HK-2 (cell line): Measurements from ENCODE around the gene KRTAP4-9.
A peak's percentile ranks its signal among the peaks of the same experiment; 100 is the strongest.
"Not testable (repeated sequence)": the region's sequence is repeated elsewhere in the genome, so short reads cannot be mapped to it uniquely, and the experiment has no call there.

Experiments used
- DNase-seq: peaks from one replicate; pipeline ENCODE4 v3.0.0-alpha.2; 2018; ENCODE audit not compliant: unreplicated experiment

Gene KRTAP4-9

DNA sequence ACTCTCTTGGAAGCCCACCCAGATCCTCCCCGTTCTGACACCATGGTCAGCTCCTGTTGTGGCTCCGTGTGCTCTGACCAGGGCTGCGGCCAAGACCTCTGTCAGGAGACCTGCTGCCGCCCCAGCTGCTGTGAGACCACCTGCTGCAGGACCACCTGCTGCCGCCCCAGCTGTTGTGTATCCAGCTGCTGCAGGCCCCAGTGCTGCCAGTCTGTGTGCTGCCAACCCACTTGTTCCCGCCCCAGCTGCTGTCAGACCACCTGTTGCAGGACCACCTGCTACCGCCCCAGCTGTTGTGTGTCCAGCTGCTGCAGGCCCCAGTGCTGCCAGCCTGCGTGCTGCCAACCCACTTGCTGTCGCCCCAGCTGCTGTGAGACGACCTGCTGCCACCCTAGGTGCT lies at the start of gene KRTAP4-9:
KRTAP4-9 (plus strand) TSS at position 43 of the 400 bp plus-strand sequence; CDS start at position 43, 0 bp downstream.
- not testable (repeated sequence) for DNase-seq

DNA sequence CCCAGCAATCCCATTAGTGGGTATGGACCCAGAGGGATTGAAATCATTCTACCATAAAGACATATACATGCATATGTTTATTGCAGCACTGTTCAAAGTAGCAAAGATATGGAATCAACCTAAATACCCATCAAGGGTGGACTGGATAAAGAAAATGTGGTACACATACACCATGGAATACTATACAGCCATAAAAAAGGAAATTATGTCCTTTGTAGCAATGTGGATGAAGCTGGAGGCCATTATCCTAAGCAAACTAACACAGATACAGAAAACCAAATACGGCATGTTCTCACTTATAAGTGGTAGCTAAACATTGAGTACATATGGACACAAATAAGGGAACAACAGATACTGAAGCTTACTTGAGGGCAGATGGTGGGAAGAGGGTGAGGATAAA lies 47.6 kb upstream of the KRTAP4-9 start:
- DNase-seq: no peak

DNA sequence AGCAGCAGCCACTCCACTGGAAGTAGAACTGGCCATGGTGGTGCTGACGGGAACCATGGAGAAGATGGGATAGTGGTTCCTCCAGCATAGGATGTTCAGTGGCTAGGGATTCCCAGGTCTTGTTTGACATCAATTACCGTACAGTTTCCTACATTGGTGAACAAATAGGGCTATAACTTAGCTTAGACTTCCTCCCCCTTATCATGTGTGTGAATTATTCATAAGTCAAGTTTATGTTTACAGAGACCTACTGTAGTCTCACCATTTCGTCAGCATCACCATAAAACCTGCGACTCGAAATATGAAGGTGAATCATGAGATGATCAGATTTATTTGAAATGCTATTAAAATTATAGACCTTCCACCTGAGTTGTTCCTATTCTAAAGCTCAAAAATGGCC lies 46.4 kb upstream of the KRTAP4-9 start:
- DNase-seq: no peak

DNA sequence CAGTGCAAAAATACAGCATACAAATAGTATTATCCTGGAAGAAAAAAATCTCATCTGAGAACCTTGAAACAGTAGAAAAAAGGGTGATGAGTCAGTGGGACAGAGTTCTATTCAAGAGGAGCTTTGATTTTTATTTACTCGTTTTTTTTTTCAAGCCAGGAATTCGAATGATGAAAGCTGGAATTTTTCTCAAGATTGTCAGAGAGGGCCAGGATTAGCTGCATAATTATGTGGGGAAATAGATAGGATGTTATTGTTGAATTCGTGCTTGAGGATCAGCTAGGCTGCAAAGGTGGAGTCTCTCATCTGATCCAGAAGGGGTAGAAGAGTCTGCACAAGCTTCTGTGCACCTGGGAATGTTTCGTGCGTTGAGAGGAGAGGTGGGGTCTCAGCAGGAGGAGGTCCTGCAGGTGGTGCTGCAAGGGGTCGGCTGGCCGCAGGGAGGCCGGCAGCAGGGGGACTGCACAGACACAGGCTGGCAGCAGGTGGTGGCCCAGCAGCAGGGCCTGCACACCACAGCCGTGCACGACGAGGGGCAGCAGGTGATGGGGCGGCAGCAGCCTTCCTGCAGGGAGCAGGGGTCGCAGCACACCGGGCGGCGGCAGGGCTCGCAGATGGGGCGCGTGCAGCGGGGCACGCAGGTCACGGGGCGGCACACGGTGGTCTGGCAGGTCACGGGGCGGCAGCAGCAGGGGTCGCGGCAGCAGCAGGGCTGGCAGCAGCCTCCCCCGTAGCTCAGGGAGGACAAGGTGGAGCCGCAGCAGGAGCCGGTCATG lies 45.7 kb upstream of the KRTAP4-9 start:
- not testable (repeated sequence) for DNase-seq

DNA sequence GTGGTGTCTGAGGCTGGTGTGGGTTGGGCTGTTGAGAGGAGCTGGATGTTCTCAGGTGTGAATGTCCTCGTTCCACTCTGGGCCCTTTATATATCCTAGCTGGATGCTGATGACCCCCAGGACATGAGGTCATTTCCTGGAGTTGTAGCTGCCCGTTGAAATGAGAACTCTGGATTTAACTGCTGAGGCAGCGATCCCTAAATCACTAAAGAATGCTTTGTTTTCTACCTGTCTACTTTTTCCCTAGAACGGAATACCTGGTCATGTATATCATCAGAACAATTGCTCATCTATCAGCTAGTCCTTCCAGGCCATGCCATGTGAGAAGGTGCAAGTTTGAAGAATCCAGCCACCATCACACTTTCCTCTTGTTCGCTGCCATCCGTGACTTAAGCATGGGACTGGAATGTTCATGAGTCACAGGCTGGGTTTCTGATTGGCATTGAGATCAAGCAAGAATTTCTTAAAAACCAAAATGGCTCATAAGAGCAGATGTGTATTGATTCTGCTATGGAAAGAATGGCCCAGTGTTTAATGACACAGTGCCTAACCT lies 45.1 kb upstream of the KRTAP4-9 start, which contains the start of gene KRTAP2-3:
KRTAP2-3 (minus strand) TSS at position 63 of the 553 bp plus-strand sequence. CDS start 64 bp downstream, outside the sequence.
- DNase-seq: peak; percentile 81

DNA sequence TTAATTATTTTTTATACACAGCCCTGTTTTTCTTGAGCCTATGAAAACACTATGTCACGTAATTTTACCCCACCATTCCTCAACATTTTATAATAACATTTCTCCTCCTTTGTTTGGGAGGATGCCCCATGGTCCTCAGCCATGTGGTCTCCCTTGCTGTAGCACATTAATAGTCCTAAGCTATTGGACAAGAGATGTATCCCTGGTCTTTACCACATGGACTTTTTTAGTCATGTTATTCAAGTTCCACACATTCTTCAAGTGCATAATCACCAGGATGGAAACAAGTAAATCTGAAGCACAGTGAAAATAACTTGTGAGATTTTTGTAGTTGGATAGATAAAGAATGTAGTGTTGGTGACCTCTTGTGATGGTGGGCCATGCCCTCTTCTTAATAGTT lies 43.2 kb upstream of the KRTAP4-9 start:
- no peak for DNase-seq

DNA sequence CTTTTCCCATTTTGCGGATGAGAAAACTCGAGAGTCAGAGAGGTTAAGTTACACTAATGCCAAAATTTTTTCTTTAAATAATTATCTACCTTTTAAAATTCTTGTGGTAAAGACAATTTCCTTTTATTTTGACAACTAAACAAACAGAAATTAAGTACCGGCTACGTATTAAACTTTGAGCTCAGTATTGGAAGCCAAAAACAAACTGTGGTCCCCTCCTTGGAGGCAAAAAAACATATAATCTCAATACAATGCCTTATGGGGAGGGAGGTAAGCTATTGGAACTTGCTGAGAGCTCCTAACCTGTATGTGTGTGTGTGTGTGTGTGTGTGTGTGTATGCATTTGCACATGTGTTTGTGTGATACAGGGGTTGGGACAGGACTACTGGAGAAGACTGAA lies 41.7 kb upstream of the KRTAP4-9 start:
- DNase-seq: no peak

DNA sequence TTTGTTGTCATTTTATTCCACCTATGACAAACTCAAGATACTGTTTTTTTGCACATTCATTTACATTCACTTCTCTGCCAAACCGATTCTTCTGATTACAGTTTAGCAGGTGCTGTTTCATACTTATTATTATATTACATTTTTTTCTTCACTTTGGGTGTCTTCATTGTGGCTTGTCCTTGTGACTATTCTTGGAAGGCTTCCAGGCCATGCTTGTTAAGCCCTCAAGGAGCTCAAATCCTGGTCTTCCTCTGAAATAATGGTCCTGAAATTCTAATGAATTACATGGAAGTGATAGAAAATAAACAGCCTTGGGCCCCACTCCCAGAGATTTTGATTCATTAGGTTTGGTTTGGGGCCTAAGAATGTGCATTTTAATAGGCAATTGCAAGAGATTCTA lies 40.9 kb upstream of the KRTAP4-9 start:
- no peak for DNase-seq

DNA sequence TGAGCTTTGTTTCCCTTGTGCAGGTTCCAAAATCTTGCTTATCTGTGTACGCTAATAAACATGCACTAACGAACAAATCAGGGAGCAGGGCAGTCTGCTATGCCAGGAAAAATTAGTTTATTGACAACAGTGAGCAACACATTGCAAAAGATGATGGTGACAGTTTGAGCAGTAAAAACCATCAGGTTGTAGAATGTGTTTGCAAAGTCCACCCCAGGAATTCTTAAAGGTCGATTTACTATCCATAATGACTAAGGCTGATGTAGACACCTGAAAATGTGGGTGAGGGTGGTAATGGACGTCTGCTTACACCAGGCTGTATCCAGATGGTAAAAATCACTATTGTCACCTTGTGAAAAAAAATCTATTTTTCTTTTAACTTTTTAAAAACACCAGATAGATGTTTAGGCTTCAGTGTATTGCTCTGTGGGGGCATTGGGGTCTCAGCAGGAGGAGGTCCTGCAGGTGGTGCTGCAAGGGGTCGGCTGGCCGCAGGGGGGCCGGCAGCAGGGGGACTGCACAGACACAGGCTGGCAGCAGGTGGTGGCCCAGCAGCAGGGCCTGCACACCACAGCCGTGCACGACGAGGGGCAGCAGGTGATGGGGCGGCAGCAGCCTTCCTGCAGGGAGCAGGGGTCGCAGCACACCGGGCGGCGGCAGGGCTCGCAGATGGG lies 40.0 kb upstream of the KRTAP4-9 start:
- DNase-seq: not testable (repeated sequence)

DNA sequence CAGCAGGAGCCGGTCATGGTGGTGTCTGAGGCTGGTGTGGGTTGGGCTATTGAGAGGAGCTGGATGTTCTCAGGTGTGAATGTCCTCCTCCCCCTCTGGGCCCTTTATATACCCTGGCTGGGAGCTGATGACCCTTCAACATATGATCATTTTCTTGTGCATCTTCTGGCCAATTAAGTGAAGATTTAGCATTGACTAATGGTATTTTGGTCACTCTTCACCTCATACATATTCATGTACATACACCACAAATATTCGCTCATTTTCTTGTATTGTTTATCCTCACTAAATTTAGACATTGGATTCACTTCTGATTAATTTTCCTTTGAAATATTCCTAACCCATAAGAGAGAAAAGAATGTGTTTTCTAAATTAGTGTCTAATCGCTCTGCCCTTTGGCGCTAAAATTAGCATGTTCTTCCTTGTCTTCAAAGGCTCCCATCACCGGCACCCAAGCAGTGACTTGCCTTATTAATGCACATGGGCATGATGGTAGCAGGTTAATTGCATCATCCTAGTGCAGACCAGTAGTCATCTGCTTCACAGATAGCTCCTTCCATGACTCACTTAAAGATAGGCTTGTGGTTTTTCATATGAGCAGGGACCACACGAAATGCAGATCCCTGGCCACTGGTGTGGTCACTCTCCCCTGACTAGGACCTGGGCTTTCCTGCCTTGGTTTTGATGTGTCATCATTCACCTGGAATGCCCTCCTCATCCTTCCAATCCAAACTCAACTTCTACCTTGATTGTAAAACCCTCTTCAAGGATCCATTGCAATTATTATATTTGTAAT lies 39.2 kb upstream of the KRTAP4-9 start, which contains the start of gene KRTAP2-4:
KRTAP2-4 (minus strand) TSS at position 51 of the 796 bp plus-strand sequence; CDS start at position 17, 34 bp downstream.
- peak; percentile 69 for DNase-seq

DNA sequence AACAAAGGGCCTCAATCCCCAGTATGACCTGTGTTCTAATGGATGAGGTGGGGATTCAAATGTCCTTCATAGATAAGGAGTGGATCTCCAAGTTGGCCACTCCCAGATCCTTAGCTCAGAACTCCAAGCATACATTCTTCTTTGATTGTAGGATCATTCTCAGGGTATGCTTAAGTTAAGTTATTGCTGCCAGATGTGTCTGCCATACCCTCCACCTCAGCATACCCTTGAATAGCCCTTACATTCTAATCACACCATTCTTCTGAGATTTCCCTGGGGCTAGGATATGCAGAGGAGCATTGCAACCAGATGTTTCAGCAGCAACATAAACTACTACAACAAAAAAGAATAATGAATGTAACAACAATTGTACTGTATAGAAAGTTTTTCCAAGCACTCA lies 37.9 kb upstream of the KRTAP4-9 start:
- no peak for DNase-seq

DNA sequence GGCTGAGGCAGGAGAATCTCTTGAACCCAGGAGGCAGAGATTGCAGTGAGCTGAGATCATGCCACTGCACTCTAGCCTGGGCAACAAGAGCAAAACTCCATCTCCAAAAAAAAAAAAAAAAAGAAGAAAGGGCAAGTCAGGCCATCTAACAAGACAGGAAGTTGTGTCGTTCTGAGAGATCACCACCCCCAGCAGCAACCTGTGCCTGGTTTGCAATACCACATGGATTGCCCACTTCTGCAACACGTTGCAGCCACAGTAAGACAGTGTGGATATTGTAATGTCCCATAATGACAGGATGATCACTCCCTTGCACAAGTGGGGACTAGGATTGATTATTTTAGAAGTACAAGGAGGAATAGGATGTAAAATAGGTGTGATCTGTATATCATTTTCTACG lies 36.2 kb upstream of the KRTAP4-9 start:
- no peak for DNase-seq

DNA sequence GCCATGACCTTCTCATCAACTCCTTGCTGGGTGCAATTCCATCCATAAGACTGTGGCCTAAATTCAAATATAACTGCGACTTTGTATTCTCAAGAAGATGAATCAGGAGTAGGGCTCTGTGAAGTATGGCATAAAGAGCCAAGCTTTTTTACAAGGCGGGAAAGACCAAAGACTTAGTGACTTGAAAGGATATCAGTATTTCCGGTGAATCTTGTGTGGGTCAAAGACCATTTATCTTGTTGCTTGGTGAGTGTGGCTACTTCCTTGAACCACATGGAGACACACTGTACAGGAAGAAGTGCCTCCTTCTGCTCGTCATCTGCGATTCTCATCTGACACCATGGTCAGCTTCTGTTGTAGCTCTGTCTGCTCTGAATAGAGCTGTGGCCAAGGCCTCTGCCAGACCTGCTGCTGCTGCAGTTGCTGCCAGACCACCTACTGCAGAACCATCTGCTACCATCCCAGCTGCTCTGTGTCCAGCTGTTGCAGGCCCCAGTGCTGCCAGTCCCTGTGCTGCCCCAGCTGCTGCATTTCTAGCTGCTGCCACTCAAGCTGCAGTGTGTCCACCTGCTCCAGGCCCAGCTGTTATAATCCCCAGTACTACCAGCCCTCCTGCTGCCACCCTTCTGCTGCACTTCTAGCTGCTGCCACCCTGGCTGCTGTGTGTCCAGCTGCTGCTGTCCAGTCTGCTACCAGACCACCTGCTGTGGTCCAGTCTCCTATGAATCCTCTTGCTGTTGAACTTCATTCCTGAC lies 33.4 kb upstream of the KRTAP4-9 start:
- no peak for DNase-seq

DNA sequence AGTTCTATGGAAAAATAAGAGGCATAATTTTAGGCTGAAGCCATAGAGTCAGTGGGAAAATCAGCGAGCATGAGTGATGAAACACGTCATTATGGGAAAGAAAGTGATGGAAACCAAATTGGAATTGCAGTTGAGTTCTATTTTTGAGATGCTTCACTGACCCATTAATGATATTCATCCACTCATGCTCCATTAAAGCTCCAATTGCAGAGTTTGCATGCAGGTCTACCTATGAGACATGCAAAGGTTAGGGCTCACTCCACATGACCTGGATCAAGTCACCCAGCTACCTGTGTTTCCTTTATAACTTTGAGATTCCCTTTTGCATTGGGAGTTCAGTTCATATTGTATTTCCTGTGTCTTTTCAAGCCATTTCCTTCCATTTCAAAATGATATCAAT lies 31.5 kb upstream of the KRTAP4-9 start:
- no peak for DNase-seq

DNA sequence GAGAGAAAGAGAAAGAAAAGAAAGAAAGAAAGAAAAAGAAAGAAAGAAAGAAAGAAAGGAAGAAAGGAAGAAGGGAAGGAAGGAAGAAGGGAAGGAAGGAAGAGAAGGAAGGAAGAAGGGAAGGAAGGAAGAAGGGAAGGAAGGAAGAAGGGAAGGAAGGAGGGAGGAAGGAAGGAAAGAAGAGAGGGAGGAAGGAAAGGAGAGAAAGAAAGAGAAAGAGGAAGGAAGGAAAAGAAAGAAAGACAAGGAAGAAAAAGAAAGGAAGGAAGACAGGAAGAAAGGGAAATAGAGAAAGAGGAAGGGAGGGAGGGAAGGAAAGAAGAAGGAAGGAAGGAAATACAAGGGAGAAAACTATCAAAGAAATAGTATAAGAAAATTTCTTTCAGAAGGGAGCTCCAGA lies 28.4 kb upstream of the KRTAP4-9 start:
- no peak for DNase-seq

DNA sequence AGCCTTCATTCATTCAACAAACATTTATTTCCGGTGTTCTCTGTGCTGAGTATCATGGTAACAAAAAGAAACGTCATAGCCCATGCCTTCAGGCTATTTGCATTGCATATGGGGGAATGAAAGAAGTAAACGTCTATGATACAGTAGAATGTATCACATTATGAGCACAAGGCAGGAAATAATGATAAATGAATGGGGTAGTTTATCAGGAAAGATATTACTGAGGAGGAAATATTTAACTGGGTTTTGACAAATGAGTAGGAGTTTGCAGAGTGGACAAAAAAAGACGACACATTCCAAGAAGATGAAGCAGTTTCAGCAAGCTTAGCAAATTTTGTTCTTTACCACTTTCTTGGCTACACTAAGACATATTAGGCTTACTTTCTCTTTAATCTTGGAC lies 22.6 kb upstream of the KRTAP4-9 start:
- no peak for DNase-seq

DNA sequence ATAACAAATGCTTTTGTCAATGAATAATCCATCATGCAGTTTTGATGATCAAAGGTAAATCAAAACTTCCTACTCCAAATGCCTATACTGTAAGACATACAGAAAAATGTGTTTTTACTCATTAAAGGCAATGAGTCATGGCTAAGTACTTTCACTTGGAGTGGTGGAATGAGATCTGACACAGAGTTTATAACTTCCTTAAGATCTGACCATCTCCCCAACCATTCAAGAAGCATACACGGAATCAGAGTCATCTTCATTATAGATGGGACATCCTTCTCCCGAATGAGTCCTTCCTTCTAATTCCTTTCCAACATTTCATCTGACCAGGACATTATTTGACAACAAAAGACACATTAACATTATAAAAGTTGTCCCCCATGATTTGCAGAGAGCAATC lies 21.8 kb upstream of the KRTAP4-9 start:
- DNase-seq: not testable (repeated sequence)

DNA sequence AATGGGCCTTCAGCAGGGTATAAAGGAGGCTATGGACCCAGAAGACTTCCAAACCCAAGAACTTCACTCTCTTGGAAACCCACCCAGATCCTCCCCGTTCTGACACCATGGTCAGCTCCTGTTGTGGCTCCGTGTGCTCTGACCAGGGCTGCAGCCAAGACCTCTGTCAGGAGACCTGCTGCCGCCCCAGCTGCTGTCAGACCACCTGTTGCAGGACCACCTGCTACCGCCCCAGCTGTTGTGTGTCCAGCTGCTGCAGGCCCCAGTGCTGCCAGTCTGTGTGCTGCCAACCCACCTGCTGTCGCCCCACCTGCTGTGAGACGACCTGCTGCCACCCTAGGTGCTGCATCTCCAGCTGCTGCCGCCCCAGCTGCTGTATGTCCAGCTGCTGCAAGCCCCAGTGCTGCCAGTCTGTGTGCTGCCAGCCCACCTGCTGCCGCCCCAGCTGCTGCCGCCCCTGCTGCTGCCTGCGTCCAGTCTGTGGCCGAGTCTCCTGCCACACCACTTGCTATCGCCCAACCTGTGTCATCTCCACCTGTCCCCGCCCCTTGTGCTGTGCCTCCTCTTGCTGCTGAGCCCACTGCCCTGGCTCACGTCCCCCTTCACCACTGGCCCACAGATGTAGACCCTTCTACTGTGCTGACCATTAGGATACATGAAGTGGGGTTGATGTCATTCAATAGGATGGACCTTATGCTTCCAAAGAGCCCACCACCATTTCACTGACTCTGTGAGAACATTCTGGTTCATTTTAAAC lies 20.9 kb upstream of the KRTAP4-9 start, which contains the start of gene KRTAP4-7:
KRTAP4-7 (plus strand) TSS at position 51 of the 757 bp plus-strand sequence; CDS start at position 108, 57 bp downstream.
- DNase-seq: not testable (repeated sequence)

DNA sequence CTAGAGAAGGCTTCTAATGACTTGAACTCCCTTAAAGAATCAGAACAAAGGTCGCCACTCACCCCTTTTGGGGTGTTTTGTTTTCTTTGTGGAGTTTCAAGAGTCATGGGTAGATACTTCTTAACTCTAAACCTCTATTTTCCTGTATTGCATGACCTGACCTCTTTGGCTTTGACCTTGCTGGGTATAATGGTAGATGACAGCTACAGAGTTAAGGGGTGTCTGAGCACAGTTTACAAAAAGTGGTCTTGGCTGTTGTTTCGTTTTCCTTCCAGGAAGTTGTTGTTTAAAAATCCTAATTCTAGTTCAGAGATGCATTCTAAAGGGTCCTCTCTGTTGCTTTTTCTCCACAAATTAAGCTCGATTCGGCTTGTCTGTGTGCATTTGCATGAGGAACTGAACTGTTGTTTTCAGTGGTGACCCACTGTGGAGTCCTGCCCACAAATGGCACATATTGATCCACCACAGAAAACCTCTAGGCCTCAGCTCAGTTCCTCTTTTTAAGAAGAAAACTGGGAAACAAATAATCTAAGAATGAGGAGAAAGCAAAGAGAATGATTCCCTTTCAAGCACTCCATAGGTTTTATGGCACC lies 16.3 kb upstream of the KRTAP4-9 start:
- DNase-seq: not testable (repeated sequence)

DNA sequence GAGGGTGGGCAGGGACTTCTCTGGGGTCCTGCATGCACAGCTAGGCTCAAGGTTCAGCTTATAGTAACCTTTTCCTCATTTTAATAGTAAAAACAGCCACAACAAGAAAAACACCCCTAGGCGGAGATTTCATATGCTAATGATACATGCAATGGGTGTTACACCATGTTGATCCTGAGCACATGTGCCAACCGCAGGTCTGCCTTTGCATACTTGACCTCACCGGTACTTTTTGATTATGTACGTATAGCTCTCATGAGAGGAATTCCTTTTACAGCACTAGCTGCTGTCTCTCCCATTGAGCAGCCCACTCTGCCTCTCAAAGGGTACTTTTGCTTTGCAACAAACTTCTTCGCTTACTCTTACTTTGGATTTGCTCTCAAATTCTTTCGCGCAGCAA lies 9.1 kb upstream of the KRTAP4-9 start:
- no peak for DNase-seq
